K562 (cell line): ENCODE data around the gene PCDH9. TPM values are rescaled to one million over a fixed set of nuclear protein-coding genes. Genes with fewer than 3 reads are reported as not detected.

Source experiments
- ATAC-seq: fragments of 200-7000 bp; cut with Tn5 transposase; 3 replicates; pipeline ENCODE4 v1.9.1; 2020; ENCODE audit warnings: moderate library complexity
- BruUV-seq: library from RNA; stranded (reverse); fragments of 400-500 nt; replicated peaks from 2 replicates; lab custom pipeline; 2021; lab: Mats Ljungman, UMichigan
- CTCF ChIA-PET: fragments of 300-600 bp; formaldehyde crosslinking; extraction: SDS; loops from one replicate; lab custom pipeline; 2021; ENCODE audit warnings: low intra/inter-chr PET ratio; lab: Yijun Ruan, JAX
- POLR2A ChIA-PET: fragments of 300-600, 350-650 bp; sonication (Branson Sonifier 250); formaldehyde crosslinking; extraction: SDS; loops from one replicate; lab custom pipeline; 2021; ENCODE audit warnings: antibody characterized with exemption, inconsistent platforms; lab: Yijun Ruan, JAX
- DNase-seq, 4 experiments: peaks; one replicate each; pipeline versions ENCODE4 v3.0.0 to v3.0.0-alpha.2; 2011 to 2018; ENCODE audit warnings: low spot score in 3 of 4, mixed read lengths in 3 of 4; ENCODE audit errors: extremely low read depth in 1 of 4
- FAIRE-seq: peaks from 2 replicates; lab custom pipeline; 2011; peaks lifted over from hg19 to GRCh38; lab: Jason Lieb, UNC
- H2AFZ ChIP-seq: 2 replicates; pipeline ENCODE4 v1.6.0; 2011; ENCODE audit warnings: low read depth, low read length, control low read depth, inconsistent platforms
- H3K27ac ChIP-seq: fragments of 200-600 bp; 3 replicates; pipeline ENCODE4 v1.8.0; 2011; ENCODE audit warnings: low read depth, mild to moderate bottlenecking, control low read depth, inconsistent platforms, low read length, moderate library complexity, mixed read lengths; ENCODE audit errors: extremely low read depth
- H3K27me3 ChIP-seq, 2 experiments: fragments of 300-600 bp in 1 of 2; 2 replicates in 1 of 2; 3 replicates in 1 of 2; pipeline versions ENCODE4 v1.6.0 to v1.8.0; 2011; ENCODE audit warnings: inconsistent platforms in 2 of 2, low read length in 2 of 2, mild to moderate bottlenecking in 1 of 2, mixed read lengths in 1 of 2, moderate library complexity in 1 of 2; ENCODE audit not compliant: control insufficient read depth in 2 of 2, insufficient read depth in 2 of 2
- H3K36me3 ChIP-seq: fragments of 300-600 bp; 3 replicates; pipeline ENCODE4 v1.8.0; 2011; ENCODE audit warnings: mild to moderate bottlenecking, low read length, inconsistent platforms; ENCODE audit not compliant: control insufficient read depth, insufficient read depth
- H3K4me1 ChIP-seq, 2 experiments: fragments of 200-600 bp in 1 of 2; replicated peaks in 1 of 2; 2 replicates in 1 of 2; 3 replicates in 1 of 2; pipeline versions ENCODE4 v1.5.1 to v1.8.0; 2011; ENCODE audit warnings: inconsistent platforms in 2 of 2, low read length in 2 of 2, mild to moderate bottlenecking in 1 of 2, mixed read lengths in 1 of 2, moderate library complexity in 1 of 2; ENCODE audit not compliant: control insufficient read depth in 2 of 2, insufficient read depth in 2 of 2
- H3K4me2 ChIP-seq: 2 replicates; pipeline ENCODE4 v1.6.1; 2011; ENCODE audit warnings: low read length, control low read depth, inconsistent platforms, mixed read lengths; ENCODE audit not compliant: insufficient read depth
- H3K4me3 ChIP-seq: fragments of 200-600 bp; sonication (generic), shearing (Covaris generic); 2 replicates; pipeline ENCODE4 v1.5.1; 2016; ENCODE audit warnings: control low read depth, inconsistent platforms
- H3K79me2 ChIP-seq: fragments of 200-600 bp; 3 replicates; pipeline ENCODE4 v1.8.0; 2011; ENCODE audit warnings: low read length, inconsistent platforms; ENCODE audit not compliant: control insufficient read depth, insufficient read depth
- H3K9ac ChIP-seq, 2 experiments: 2 replicates each; pipeline versions ENCODE4 v1.6.0 to v1.6.1; 2011; ENCODE audit warnings: low read depth in 2 of 2, low read length in 2 of 2, control low read depth in 1 of 2, inconsistent platforms in 1 of 2, mild to moderate bottlenecking in 1 of 2, mixed read lengths in 1 of 2; ENCODE audit not compliant: insufficient read depth in 1 of 2
- H3K9me1 ChIP-seq: one replicate; pipeline ENCODE4 v1.6.0; 2011; ENCODE audit warnings: inconsistent platforms, mild to moderate bottlenecking, low read length, moderate library complexity; ENCODE audit not compliant: control insufficient read depth, insufficient read depth
- H3K9me3 ChIP-seq: replicated peaks from 2 replicates; pipeline ENCODE4 v1.5.1; 2011; ENCODE audit warnings: low read depth, low read length, inconsistent platforms; ENCODE audit not compliant: control insufficient read depth, insufficient read depth
- H4K20me1 ChIP-seq: replicated peaks from 2 replicates; pipeline ENCODE4 v1.6.1; 2011; ENCODE audit warnings: low read length, inconsistent platforms, mixed read lengths; ENCODE audit not compliant: control insufficient read depth, insufficient read depth
- ARID3B ChIP-seq: fragments of 250-450 bp; sonication (Bioruptor Pico); IDR thresholded peaks from 2 replicates; pipeline ENCODE4 v1.4.0; 2020; ENCODE audit warnings: borderline replicate concordance
- MYC ChIP-seq, 2 experiments: fragments of 250-450 bp in 1 of 2; sonication (Bioruptor Pico) in 1 of 2; IDR thresholded peaks; 2 replicates each; pipeline versions ENCODE4 v1.5.1 to v1.6.1; 2012 to 2021; ENCODE audit warnings: low read depth in 2 of 2, borderline replicate concordance in 1 of 2, improper control_type of control experiment in 1 of 2, low read length in 1 of 2, mild to moderate bottlenecking in 1 of 2, moderate library complexity in 1 of 2
- NR3C1 ChIP-seq: sonication (generic); formaldehyde crosslinking; IDR thresholded peaks from 2 replicates; pipeline ENCODE4 v1.8.1; 2022; ENCODE audit warnings: missing genetic modification reagents
- RFX7 ChIP-seq: fragments of 250-450 bp; sonication (Bioruptor Pico); IDR thresholded peaks from 2 replicates; pipeline ENCODE4 v1.5.1; 2021; ENCODE audit warnings: mild to moderate bottlenecking
- SP2 ChIP-seq: IDR thresholded peaks from 2 replicates; pipeline ENCODE4 v1.6.1; 2011; ENCODE audit warnings: mild to moderate bottlenecking, low read depth, low read length, moderate library complexity; ENCODE audit not compliant: poor library complexity, severe bottlenecking; ENCODE audit errors: extremely low read depth
- ZNF280B ChIP-seq: fragments of 250-450 bp; sonication (Bioruptor Pico); IDR thresholded peaks from 2 replicates; pipeline ENCODE4 v1.5.1; 2021; ENCODE audit warnings: mild to moderate bottlenecking
- ZNF318 ChIP-seq, 2 experiments: fragments of 450-650 bp; IDR thresholded peaks; 2 replicates each; pipeline ENCODE4 v1.6.1; 2016; ENCODE audit warnings: mild to moderate bottlenecking in 2 of 2, borderline replicate concordance in 1 of 2, low read depth in 1 of 2, moderate library complexity in 1 of 2
- WGBS: fragments of 100-300 bp; shearing (Covaris generic); methylation state at CpG from one replicate; pipeline ENCODE4 v1.1.6; 2016; ENCODE audit warnings: low coverage, mixed read lengths; ENCODE audit not compliant: insufficient coverage; ENCODE audit errors: missing lambda C conversion rate; 5-methylcytosine and 5-hydroxymethylcytosine counted together
- in situ Hi-C: fragments of 300-500 bp; cut with MboI; formaldehyde crosslinking; loops from 4 replicates; pipeline ENCODE4 v1.15.0; 2018; ENCODE audit warnings: inconsistent platforms, mixed read lengths
- intact Hi-C: fragments of 100-400 bp; cut with micrococcal nuclease; formaldehyde crosslinking; loops from 2 replicates; pipeline ENCODE4 v1.14.2; 2022
- polyA plus RNA-seq, 8 experiments: library from polyadenylated mRNA; depleted of rRNA in 4 of 8; stranded (reverse) in 5 of 8; unstranded in 3 of 8; fragments of >200 nt; fragmentation: Nextera tagmentation in 2 of 8; fragmentation: Illumina TruSeq in 1 of 8; extraction: Ambion mirVana in 2 of 8; extraction: Trizol in 1 of 8; gene quantifications; 2 replicates each; pipeline versions ENCODE4 v1.2.1 to v1.2.3, GENCODE V29; 2011 to 2014; ENCODE audit warnings: inconsistent platforms in 1 of 8, missing spikeins in 1 of 8
- total RNA-seq, 7 experiments: library from RNA; depleted of rRNA in 6 of 7; stranded (reverse); fragments of >200 nt in 6 of 7; fragmentation: Illumina TruSeq in 2 of 7; extraction: Trizol in 2 of 7; gene quantifications; 2 replicates each; pipeline versions ENCODE4 v1.2.1 to v1.2.3, GENCODE V29; 2011 to 2021; ENCODE audit warnings: low replicate concordance in 1 of 7

Gene PCDH9
- total and polyA plus RNA-seq, 9 of the 15 experiments (the other 6 are each of a cell fraction or from before 2014, with no cell fraction given): 1.1 to 6.7 (median 4.9) TPM

GRCh38 chr13:66612983-66613382 is 617.2 kb downstream of the PCDH9 start:
- no peak for ATAC-seq
- Histone ChIP-seq H3K36me3 (no peaks in the 10 kb centered on the region), H3K4me2 (no peak overlapping the region), H3K9me3 (no peaks in the 10 kb centered on the region), H3K4me3 (no peak overlapping the region), H3K79me2 (no peaks in the 10 kb centered on the region), H3K9ac (no peak overlapping the region), H3K27me3 (no peaks in the 10 kb centered on the region), H2AFZ (no peak overlapping the region), H4K20me1 (no peaks in the 10 kb centered on the region), H3K4me1 (no peaks in the 10 kb centered on the region), H3K9me1 (no peaks in the 10 kb centered on the region), H3K27ac (no peak overlapping the region)
- TF ChIP-seq ZNF280B (CRISPR knock-in tag): no peak
- TF ChIP-seq RFX7 (CRISPR knock-in tag): no peak
- no peak for TF ChIP-seq MYC (IDR thresholded peaks at IDR 0.05; ENCODE audit: low read depth, low read length)
- TF ChIP-seq MYC (CRISPR knock-in tag; IDR thresholded peaks at IDR 0.05; ENCODE audit: borderline replicate concordance, low read depth): no peak
- TF ChIP-seq SP2: no peak
- no peak for TF ChIP-seq ARID3B (CRISPR knock-in tag)
- TF ChIP-seq ZNF318 (IDR thresholded peaks at IDR 0.05; ENCODE audit: borderline replicate concordance in 1 of 2, low read depth in 1 of 2): no peak
- TF ChIP-seq NR3C1: no peak
- in situ Hi-C loops (no loop called here), intact Hi-C loops (no loop called here)
- DNase-seq: no peak
- WGBS: 50% methylated on average over 6 of the region's 6 CpGs
- FAIRE-seq: no peak
- ChIA-PET POLR2A (no interaction called here), CTCF (no interaction called here)
- no TSS peak for BruUV-seq
